ENCODE results near the gene RHBDF1.
"Not testable (repeated sequence)": the region's sequence is repeated elsewhere in the genome, so short reads cannot be mapped to it uniquely, and the experiment has no call there.

The RHBDF1 gene

DNA sequence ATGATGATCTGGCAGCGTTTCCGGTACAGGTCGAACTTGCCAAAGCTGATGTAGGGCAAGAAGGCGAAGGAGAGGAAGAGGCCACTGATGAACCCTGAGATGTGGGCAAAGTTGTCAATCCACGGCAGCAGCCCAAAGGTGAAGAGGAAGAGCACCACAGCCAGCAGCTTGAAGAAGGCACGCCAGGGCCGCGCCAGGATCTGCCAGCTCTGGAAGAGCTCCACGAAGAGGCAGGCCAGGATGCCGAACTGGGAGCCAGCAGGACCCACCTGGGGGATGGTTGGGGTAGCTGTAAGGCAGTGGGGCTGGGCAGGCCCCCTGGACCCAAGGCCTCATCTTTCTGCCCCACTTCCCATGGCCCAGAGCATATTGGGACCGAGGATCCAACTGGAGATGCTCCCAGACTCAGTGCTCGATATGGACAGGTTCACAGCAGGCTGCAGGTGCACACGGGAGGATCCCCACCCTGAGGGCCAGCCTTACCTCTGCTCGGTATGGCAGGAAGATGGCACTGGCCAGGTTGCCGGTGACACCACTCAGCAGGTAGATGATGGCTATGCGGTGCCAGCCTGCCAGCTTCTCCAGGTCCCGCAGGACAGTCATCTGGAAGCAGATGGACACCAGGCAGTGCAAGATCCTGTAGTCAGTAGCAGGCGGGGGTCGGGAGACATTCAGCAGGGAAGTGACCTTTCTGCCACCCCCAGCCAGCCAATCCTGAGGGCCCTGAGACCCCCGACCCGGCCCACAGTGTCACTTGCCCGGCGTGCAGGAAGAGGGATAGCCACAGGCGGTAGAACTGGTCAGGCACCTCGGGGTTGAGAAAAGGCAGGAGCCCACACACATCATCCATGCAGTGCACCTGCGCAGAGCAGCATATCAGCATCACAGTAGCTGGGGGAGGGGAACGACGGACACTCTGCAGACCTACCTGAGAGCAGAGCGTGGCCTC is 13.7 kb downstream of the RHBDF1 start:
- DNase-seq, result no peak

DNA sequence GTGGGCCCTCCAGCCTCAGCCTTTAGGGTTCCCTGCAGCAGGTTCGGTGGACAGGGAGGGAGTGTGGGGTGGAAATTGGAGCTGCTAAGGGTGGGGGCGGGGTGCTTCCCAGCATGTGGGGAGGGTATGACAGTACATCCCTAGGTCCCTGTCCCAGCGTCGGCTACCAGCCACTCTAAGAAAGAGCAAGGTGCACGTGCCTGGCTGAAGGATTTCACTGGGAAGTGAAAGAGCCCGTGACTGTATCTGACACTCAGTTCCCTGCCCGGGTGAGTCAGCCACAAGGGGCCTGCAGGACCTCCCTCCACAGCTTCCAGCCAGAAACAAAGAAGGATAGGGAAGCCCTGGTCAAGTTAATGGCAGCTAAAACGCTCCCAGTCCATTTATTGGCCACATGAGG is 14.7 kb downstream of the RHBDF1 start:
- DNase-seq, result no peak

DNA sequence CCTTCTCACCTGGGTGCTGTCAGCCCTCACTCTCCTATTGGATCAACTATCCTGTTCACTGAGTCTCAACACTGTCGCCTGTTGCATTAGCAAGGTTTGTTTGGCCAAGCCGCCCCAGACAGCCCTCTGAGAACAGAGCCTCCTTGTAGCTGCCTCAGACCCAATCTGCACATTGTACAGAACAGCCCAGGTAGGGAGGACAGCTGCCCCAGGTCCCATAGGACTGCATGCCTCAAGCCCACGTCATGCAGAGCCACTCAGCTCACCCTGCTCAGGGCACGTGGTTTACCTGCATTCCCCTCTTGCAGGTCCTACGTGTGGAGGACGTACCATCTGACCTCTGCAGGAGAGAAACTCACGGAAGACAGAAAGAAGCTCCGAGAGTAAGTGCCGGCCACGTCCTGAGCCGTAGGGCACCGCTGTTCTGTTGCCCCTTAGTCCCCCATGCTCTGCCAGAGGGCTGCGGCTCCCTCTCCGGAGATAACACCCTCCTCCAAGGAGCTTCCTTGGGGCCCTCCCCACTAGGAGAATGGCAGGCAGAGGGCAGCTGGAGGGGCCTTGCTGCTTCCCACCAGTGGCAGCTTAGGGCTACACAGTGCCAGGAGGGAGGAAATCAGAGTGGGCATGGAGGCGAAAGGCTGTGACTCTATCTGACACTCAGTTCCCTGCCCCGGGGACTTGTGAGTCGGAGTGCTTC is 16.1 kb downstream of the RHBDF1 start:
- no peak for DNase-seq

- DNase-seq, result no peak
These were observed 16.8 kb downstream of the RHBDF1 start for GRCh38 chr16:55571-56136.

DNA sequence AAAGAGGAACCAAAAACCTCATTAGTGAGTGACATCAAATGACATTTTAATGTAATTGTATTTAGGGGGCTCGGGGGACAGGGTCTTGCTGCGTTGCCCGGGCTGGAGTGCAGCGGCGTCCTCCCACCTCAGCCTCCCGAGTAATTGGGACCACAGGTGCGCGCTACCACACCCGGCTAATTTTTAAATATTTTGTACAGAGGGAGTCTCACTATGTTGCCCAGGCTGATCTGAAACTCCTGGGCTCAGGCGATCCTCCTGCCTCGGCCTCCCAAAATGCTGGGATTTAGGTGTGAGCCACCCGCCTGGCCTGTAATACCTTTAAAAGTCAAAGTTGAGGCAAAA is 18.2 kb downstream of the RHBDF1 start:
- DNase-seq, result no peak

- peak; percentile 97 for DNase-seq
These were observed 18.8 kb downstream of the RHBDF1 start, which contains the start of the genes POLR3K and SNRNP25 for GRCh38 chr16:53346-54236. POLR3K (minus strand) TSS chr16:53608; CDS start chr16:53586, 22 bp downstream. SNRNP25 (plus strand) TSS chr16:53828; CDS start chr16:54017, 189 bp downstream.

GRCh38 chr16:50769-51591 is 21.5 kb downstream of the RHBDF1 start:
- DNase-seq, result no peak

DNA sequence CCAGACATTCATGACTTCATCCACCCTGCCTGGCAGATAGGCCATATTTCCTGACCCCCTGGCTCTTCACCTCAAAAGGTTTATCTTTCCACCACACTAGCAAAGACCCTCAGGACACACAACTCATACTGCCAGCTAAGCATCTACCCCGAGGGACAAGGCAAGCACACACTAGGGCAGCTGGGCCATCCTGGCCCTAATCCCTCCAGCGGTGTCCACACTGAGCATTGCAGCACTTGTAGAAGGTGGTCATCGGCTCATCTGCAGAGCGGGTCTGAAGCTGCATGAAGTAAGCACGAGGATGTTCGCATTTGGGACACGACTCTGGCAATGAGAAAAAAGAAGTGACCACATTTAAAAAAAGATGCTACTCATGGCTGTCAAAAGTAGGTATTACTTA is 25.2 kb downstream of the RHBDF1 start:
- no peak for DNase-seq

DNA sequence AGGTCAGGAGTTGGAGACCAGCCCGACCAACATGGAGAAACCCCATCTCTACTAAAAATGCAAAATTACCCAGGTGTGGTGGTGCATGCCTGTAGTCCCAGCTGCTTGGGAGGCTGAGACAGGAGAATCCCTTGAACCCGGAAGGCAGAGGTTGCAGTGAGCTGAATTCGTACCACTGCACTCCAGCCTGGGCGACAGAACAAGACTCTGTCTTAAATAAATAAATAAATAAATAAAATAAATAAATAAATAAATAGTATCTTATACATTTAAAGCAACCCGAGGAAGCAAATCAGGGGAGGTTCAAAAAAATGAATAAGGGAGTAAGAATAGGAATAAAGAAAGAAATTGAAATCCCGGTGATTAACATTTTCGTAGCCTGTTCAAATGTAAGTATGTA is 25.9 kb downstream of the RHBDF1 start:
- DNase-seq, result not testable (repeated sequence)

GRCh38 chr16:45454-45853 is 27.0 kb downstream of the RHBDF1 start:
- DNase-seq, result no peak

- DNase-seq, result no peak
These were observed 27.8 kb downstream of the RHBDF1 start for GRCh38 chr16:44655-45054.

GRCh38 chr16:43294-43693 is 29.1 kb downstream of the RHBDF1 start:
- DNase-seq, result no peak

DNA sequence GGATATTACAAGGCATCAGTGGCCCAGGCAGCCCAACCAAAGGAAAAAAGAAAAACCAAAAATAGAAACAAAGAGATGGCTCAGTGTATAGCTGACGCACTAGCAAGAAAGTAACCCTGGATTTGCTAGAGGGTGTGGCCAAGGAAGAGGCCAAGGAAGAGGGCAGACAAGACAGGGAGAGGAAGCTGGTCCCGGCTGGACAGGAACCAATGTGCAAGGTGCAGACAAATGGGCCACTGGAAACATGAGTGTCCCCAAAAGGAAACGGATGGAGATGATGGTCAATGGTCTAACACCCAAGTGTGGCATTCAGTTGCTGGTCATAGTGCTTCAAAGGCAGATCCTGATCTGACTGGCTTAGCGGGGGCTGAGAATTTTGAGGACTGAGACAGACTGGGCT is 29.7 kb downstream of the RHBDF1 start:
- no peak for DNase-seq

DNA sequence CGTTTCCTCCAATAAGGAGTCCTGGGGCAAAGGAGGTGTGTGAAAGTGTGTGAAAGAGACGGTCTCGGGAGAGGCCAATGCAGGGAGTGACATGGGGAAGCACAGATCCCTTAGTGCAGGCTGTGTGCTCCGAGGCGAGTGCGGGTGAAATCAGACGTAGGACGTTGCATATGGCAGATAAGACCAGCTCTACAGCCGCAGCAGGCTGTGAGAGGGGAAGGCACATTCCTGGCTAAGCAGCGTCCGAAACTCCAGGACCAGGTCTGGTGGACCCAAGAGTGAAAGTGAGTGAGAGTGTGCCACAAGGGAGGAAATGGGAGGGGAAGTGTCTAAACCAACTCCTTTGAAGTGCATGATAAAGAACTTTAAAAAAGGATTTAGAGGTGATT is 30.4 kb downstream of the RHBDF1 start:
- DNase-seq, result no peak

- DNase-seq, result no peak
These were observed 30.9 kb downstream of the RHBDF1 start for GRCh38 chr16:41439-42068.

DNA sequence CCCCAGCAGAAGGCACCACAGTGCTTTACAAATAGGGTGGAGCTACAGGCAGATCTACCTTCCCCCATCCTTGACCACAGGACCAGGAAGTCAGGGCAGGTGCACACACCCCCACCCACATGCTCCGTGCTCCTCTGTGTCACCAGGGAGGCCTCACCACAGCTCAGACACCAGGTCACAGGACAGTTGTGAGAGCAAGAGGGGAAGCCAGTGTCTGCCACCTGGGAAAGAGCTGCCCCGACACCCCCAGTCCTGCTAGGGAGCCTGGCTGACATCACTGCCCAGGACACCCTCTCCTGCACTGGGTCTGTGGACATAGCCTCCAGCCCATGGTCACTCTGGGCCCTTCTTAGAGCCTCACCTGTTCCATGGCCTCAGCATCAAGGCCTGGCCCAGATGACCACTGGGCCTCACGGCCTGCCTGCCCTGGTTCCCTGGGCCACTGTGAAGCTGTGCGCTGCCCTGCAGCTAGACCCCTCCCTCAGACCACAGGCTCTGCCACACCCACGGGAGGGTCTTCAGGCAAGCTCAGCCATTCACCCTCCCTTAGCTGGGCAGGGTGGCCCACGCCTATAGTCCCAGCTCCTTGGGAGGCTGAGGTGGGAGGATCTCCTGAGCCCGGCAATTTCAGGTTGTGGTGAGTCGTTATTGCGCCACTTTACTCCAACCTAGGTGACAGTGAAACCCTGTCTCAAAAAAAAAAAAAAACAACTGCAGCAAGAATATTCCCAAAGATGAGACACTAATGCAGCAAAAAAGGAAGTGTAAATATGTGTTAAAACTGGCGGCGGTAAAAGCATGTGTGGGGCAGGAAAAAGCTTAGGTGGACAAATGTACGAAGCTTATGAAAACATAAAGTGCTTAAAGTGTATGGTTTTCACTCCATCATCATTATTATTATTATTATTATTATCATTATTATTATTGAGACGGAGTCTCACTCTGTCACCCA is 33.2 kb downstream of the RHBDF1 start:
- peak; percentile 79 for DNase-seq

- DNase-seq, result not testable (repeated sequence)
These were observed 34.2 kb downstream of the RHBDF1 start for GRCh38 chr16:38206-38605.

DNA sequence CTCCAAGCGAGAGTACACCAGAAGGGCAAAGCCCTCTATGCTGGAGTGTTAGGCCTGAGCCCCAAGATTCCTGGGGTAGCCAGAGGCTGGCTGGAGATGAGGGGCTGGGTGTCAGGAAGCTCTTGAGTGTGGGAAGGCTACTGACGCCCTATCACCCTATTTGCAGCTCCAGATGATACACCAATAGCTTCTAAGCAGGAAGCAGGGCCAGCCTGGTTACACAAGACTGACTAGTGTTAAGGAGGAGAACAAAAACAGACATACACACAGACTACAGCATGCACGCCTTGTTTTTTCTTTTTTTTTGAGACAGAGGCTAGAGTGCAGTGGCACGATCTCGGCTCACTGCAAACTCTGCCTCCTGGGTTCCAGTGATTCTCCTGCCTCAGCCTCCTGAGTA is 34.9 kb downstream of the RHBDF1 start:
- no peak for DNase-seq

- DNase-seq, result no peak
These were observed 36.0 kb downstream of the RHBDF1 start for GRCh38 chr16:36336-36984.

All from NK-92 treated with Interleukin-12 subunit alpha and Interleukin-12 subunit beta, amount 100 ng/mL, for 24 hours (cell line).